OCI-LY7 (cell line): ENCODE results near the gene GPR42. TPM values are rescaled to one million over a fixed set of nuclear protein-coding genes. Genes with fewer than 3 reads are reported as not detected.

Experiments used
- BruUV-seq: library from RNA; stranded (reverse); fragments of 400-500 nt; replicated peaks from 2 replicates; lab custom pipeline; 2021; lab: Mats Ljungman, UMichigan
- CTCF ChIA-PET: fragments of 300-600 bp; sonication (Branson Sonifier 250); formaldehyde crosslinking; loops from one replicate; lab custom pipeline; 2022; ENCODE audit warnings: antibody characterized with exemption; ENCODE audit not compliant: unreplicated experiment; lab: Charles Lee
- POLR2A ChIA-PET: fragments of 300-600 bp; sonication (Branson Sonifier 250); formaldehyde crosslinking; loops from one replicate; lab custom pipeline; 2022; ENCODE audit warnings: antibody characterized with exemption; lab: Charles Lee
- DNase-seq: peaks from one replicate; pipeline ENCODE4 v3.0.0-alpha.2; 2015; ENCODE audit warnings: low spot score
- H2AFZ ChIP-seq: fragments of 200-600 bp; sonication (generic), shearing (Covaris generic); 2 replicates; pipeline ENCODE4 v1.6.1; 2014; ENCODE audit warnings: mild to moderate bottlenecking, antibody characterized with exemption, low read length, moderate library complexity
- H3K27ac ChIP-seq: fragments of 200-600 bp; sonication (generic); 2 replicates; pipeline ENCODE4 v1.5.1; 2014; ENCODE audit warnings: mixed run types, low read depth, mild to moderate bottlenecking, moderate library complexity, low read length, inconsistent platforms; ENCODE audit not compliant: poor library complexity, severe bottlenecking
- H3K36me3 ChIP-seq: fragments of 200-600 bp; sonication (generic); 2 replicates; pipeline ENCODE4 v1.6.1; 2014; ENCODE audit warnings: mild to moderate bottlenecking, antibody characterized with exemption, low read length, moderate library complexity, mixed read lengths; ENCODE audit not compliant: insufficient read depth
- H3K4me1 ChIP-seq: fragments of 200-600 bp; sonication (generic); 2 replicates; pipeline ENCODE4 v1.5.1; 2014; ENCODE audit warnings: mild to moderate bottlenecking, low read length; ENCODE audit not compliant: insufficient read depth, poor library complexity, severe bottlenecking
- H3K4me2 ChIP-seq: fragments of 200-600 bp; sonication (generic); 2 replicates; pipeline ENCODE4 v1.6.1; 2014; ENCODE audit warnings: mild to moderate bottlenecking, low read length
- H3K4me3 ChIP-seq: fragments of 200-600 bp; sonication (generic); 2 replicates; pipeline ENCODE4 v1.5.1; 2014; ENCODE audit warnings: mild to moderate bottlenecking, low read depth, low read length; ENCODE audit not compliant: poor library complexity, severe bottlenecking
- H3K79me2 ChIP-seq: fragments of 200-600 bp; sonication (generic); 2 replicates; pipeline ENCODE4 v1.6.1; 2016; ENCODE audit warnings: low read depth, mild to moderate bottlenecking, low read length, moderate library complexity, mixed read lengths; ENCODE audit not compliant: insufficient read depth
- H3K9me2 ChIP-seq: fragments of 200-600 bp; sonication (generic); 2 replicates; pipeline ENCODE4 v1.6.1; 2016; ENCODE audit warnings: mild to moderate bottlenecking, low read length, mixed read lengths; ENCODE audit not compliant: insufficient read depth
- H3K9me3 ChIP-seq: fragments of 200-600 bp; sonication (generic); 2 replicates; pipeline ENCODE4 v1.6.1; 2014; ENCODE audit warnings: mild to moderate bottlenecking, mixed run types, low read length, mixed read lengths
- H4K20me1 ChIP-seq: fragments of 200-600 bp; sonication (generic); 2 replicates; pipeline ENCODE4 v1.6.1; 2014; ENCODE audit warnings: mild to moderate bottlenecking, antibody characterized with exemption, low read length, moderate library complexity, mixed read lengths; ENCODE audit not compliant: insufficient read depth
- CTCF ChIP-seq: fragments of 200-600 bp; sonication (generic); conservative IDR thresholded peaks from 2 replicates; pipeline ENCODE4 v1.5.1; 2014; ENCODE audit warnings: mild to moderate bottlenecking, antibody characterized with exemption, low read length, moderate library complexity, mixed read lengths
- EZH2phosphoT487 ChIP-seq: fragments of 200-600 bp; sonication (generic); IDR thresholded peaks from 2 replicates; pipeline ENCODE4 v1.6.1; 2018; ENCODE audit warnings: low read depth, borderline replicate concordance, mild to moderate bottlenecking, mixed run types, antibody characterized with exemption, low read length, moderate library complexity, mixed read lengths
- intact Hi-C: fragments of 100-400 bp; cut with micrococcal nuclease; formaldehyde crosslinking; loops from one replicate; pipeline ENCODE4 v1.10.0; 2022; ENCODE audit not compliant: unreplicated experiment
- total RNA-seq, 2 experiments: library from RNA; depleted of rRNA in 1 of 2; stranded (reverse); fragments of >200 nt in 1 of 2; shearing (Covaris generic) in 1 of 2; gene quantifications; 2 replicates each; pipeline ENCODE4 v1.2.3, GENCODE V29; 2014 to 2022

Gene GPR42
- total RNA-seq, 2 experiments from 2014 or later: 0.06 TPM; not detected in 1

- H3K4me2 ChIP-seq: peak overlapping the region; percentile 89
- intact Hi-C loops: loop anchor here (2.0 kb wide), 1 partner anchor 63 kb away; the partner anchor contains the start of gene USF2
- peaks cover 76% of the 10 kb centered on the region for H3K4me1 ChIP-seq
- H3K27ac ChIP-seq: peak overlapping the region; percentile 88
- no peaks in the 10 kb centered on the region for H3K9me3 ChIP-seq
- ChIA-PET POLR2A (interaction anchor here (0.6 to 6.1 kb wide), 8 partner anchors 8 to 1052 kb away, joined by 3 to 33 read pairs (median 8); partner anchors contain the start of gene FFAR1), CTCF (interaction anchor here (2.1 kb wide), 1 partner anchor 11 kb away, joined by 5 read pairs; no protein-coding TSS in a partner anchor)
- BruUV-seq: no TSS peak
- peak overlapping the region; percentile 88 for H3K4me3 ChIP-seq
- peak; percentile 54 for DNase-seq
- H3K9me2 ChIP-seq: no peaks in the 10 kb centered on the region
- peaks cover 29% of the 10 kb centered on the region; the same call in 1 of the 2 replicates for H4K20me1 ChIP-seq
- peaks cover 70% of the 10 kb centered on the region for H3K36me3 ChIP-seq
- TF ChIP-seq EZH2phosphoT487: no peak
- no peak for TF ChIP-seq CTCF
- no peak overlapping the region for H2AFZ ChIP-seq
- H3K79me2 ChIP-seq: peaks cover 84% of the 10 kb centered on the region
Measured at GRCh38 chr19:35331551-35332214, 39.2 kb upstream of the GPR42 start.

GRCh38 chr19:35332817-35333216 lies 38.1 kb upstream of the GPR42 start:
- H3K79me2 ChIP-seq: peaks cover 89% of the 10 kb centered on the region
- CTCF ChIA-PET: interaction anchor here (0.6 to 1.1 kb wide), 3 partner anchors 15 to 162 kb away, joined by 3 to 4 read pairs (median 3); partner anchors contain the start of gene FFAR1
- peak overlapping the region; percentile 88 for H3K4me3 ChIP-seq
- no peaks in the 10 kb centered on the region for H3K9me2 ChIP-seq
- TF ChIP-seq CTCF (peak; percentile 27; the same call in 1 of the 2 replicates), EZH2phosphoT487 (no peak)
- no TSS peak for BruUV-seq
- peak; percentile 72 for DNase-seq
- H3K9me3 ChIP-seq: no peaks in the 10 kb centered on the region
- H3K4me1 ChIP-seq: peaks cover 65% of the 10 kb centered on the region
- peak overlapping the region; percentile 89 for H3K4me2 ChIP-seq
- intact Hi-C loops: no loop called here
- peaks cover 81% of the 10 kb centered on the region for H3K36me3 ChIP-seq
- H2AFZ ChIP-seq: no peak overlapping the region
- peak overlapping the region; percentile 88 for H3K27ac ChIP-seq
- POLR2A ChIA-PET: interaction anchor here (0.8 to 6.1 kb wide), 6 partner anchors 9 to 25 kb away, joined by 3 to 33 read pairs (median 8); partner anchors contain the start of gene FFAR1
- H4K20me1 ChIP-seq: peaks cover 29% of the 10 kb centered on the region; the same call in 1 of the 2 replicates
